H1 (cell line): Measurements from ENCODE around the gene GRID1. TPM values are rescaled to one million over a fixed set of nuclear protein-coding genes. Genes with fewer than 3 reads are reported as not detected.

Source experiments
- BACH1 ChIP-seq: IDR thresholded peaks from 2 replicates; pipeline ENCODE4 v1.6.1; 2012; ENCODE audit warnings: low read length, improper control_type of control experiment
- GTF2F1 ChIP-seq: IDR thresholded peaks from 2 replicates; pipeline ENCODE4 v1.6.1; 2012; ENCODE audit warnings: low read depth, low read length, improper control_type of control experiment, borderline replicate concordance
- KDM4A ChIP-seq: IDR thresholded peaks from one replicate; pipeline ENCODE4 v1.7.1; 2012; ENCODE audit warnings: low read depth, mild to moderate bottlenecking, moderate library complexity, low read length, inconsistent platforms; ENCODE audit not compliant: severe bottlenecking
- PHF8 ChIP-seq: fragments of 200-600 bp; sonication (generic); conservative IDR thresholded peaks from 2 replicates; pipeline ENCODE4 v1.7.1; 2012; ENCODE audit warnings: low read depth, mild to moderate bottlenecking, inconsistent platforms, low read length, moderate library complexity
- TEAD4 ChIP-seq: IDR thresholded peaks from 2 replicates; pipeline ENCODE4 v1.6.1; 2012; ENCODE audit warnings: low read depth, low read length, inconsistent platforms, mixed read lengths
- YY1 ChIP-seq: IDR thresholded peaks from 2 replicates; pipeline ENCODE4 v1.6.1; 2011; ENCODE audit warnings: low read depth, mild to moderate bottlenecking, low read length
- polyA plus RNA-seq, 7 experiments: library from polyadenylated mRNA; depleted of rRNA in 3 of 7; stranded (reverse) in 5 of 7; unstranded in 2 of 7; fragments of >200 nt in 5 of 7; fragments of 200-250 nt in 2 of 7; gene quantifications; 1 replicate in 5 of 7; 2 replicates in 1 of 7; 4 replicates in 1 of 7; pipeline versions ENCODE4 v1.2.1 to v1.2.3, GENCODE V29; 2011 to 2013; ENCODE audit warnings: missing spikeins in 2 of 7, mixed read lengths in 2 of 7
- total RNA-seq: library from RNA; stranded (reverse); fragmentation: NEBNext Ultra II Directional; extraction: Animal tissue kit (Norgen Biotek cat#: 25700); gene quantifications from 2 replicates; pipeline ENCODE4 v1.2.1, GENCODE V29; 2021

Gene GRID1
- total and polyA plus RNA-seq, 2 of the 8 experiments (the other 6 are each of a cell fraction or from before 2014, with no cell fraction given) = 0.22 to 0.30 TPM

- TF ChIP-seq GTF2F1 (no peak), YY1 (no peak), BACH1 (no peak), PHF8 (no peak), KDM4A (no peak), TEAD4 (no peak)
Observed at GRCh38 chr10:86291616-86292340, 74.8 kb downstream of the GRID1 start (continued).
